Psoas muscle (tissue), 8 donors: ENCODE measurements around the gene KRTAP19-6. TPM values are rescaled to one million over a fixed set of nuclear protein-coding genes. Genes with fewer than 3 reads are reported as not detected.

Experiments used
- ATAC-seq, 4 donors: fragments of 200-7000 bp; cut with Tn5 transposase; one replicate each; pipeline ENCODE4 v1.9.1; 2020; ENCODE audit warnings: moderate library complexity in 3 of 4, mild to moderate bottlenecking in 2 of 4
- DNase-seq, 2 donors: peaks; one replicate each; pipeline ENCODE4 v3.0.0-alpha.2; 2020
- H3K27ac ChIP-seq: fragments of 200-600 bp; one replicate; pipeline ENCODE4 v1.8.0; 2022
- H3K27me3 ChIP-seq, 3 donors: fragments of 200-600 bp in 1 of 3; one replicate each; pipeline versions ENCODE4 v1.6.1 to v1.8.0; 2013 to 2022; ENCODE audit warnings: low read length in 2 of 3, mild to moderate bottlenecking in 2 of 3, moderate library complexity in 1 of 3; ENCODE audit not compliant: insufficient read depth in 3 of 3
- H3K36me3 ChIP-seq, 2 donors: fragments of 200-600 bp in 1 of 2; one replicate each; pipeline versions ENCODE4 v1.6.1 to v1.8.0; 2013 to 2022; ENCODE audit warnings: low read depth in 1 of 2, mild to moderate bottlenecking in 1 of 2, moderate library complexity in 1 of 2; ENCODE audit not compliant: insufficient read depth in 1 of 2
- H3K4me1 ChIP-seq: fragments of 200-600 bp; one replicate; pipeline ENCODE4 v1.8.0; 2022
- H3K4me3 ChIP-seq: fragments of 200-600 bp; one replicate; pipeline ENCODE4 v1.8.0; 2022; ENCODE audit warnings: mild to moderate bottlenecking
- H3K9me3 ChIP-seq: fragments of 200-600 bp; one replicate; pipeline ENCODE4 v1.8.0; 2022
- WGBS, 3 donors: extraction: QIAGEN DNeasy Blood & Tissue Kit; methylation state at CpG; one replicate each; pipeline versions ENCODE4 v1.1.6 to v1.1.7; 2013; 5-methylcytosine and 5-hydroxymethylcytosine counted together
- intact Hi-C, 2 donors: fragments of 100-400 bp; cut with DNase I; formaldehyde crosslinking; loops; one replicate each; pipeline versions ENCODE4 v1.11.0 to v1.14.2; 2022
- polyA plus RNA-seq, 3 donors: library from polyadenylated mRNA; stranded (reverse); fragments of 200-250 nt; gene quantifications; one replicate each; pipeline ENCODE4 v1.2.3, GENCODE V29; 2013
- total RNA-seq, 4 donors: library from RNA; stranded (reverse); fragmentation: NEBNext Ultra II Directional in 2 of 4; extraction: Animal tissue kit (Norgen Biotek cat#: 25700) in 2 of 4; gene quantifications; one replicate each; pipeline versions ENCODE4 v1.2.1 to v1.2.4, GENCODE V29; 2021 to 2023
- TF ChIP-seq, protein P1 (sequence below): fragments of 200-600 bp; IDR thresholded peaks from one replicate; pipeline ENCODE4 v1.8.0; 2022; ENCODE audit warnings: antibody characterized with exemption
- donor health status: healthy with polysubstance abuse.
- donor health status: DM: no; HTN: no; CAD: no; lungs with moderate emphysema.
- donor health status: Bipolar disorder and iron deficiency.
- donor health status: healthy.
- donor health status: DM: yes; HTN: yes; CAD: no.
- donor health status: DM: no; HTN: no; CAD: no.
- donor health status: DM: no; HTN: no; CAD: no.
- donor health status: DM: yes; HTN: yes; CAD: no.

KRTAP19-6 gene
- total and polyA plus RNA-seq, 7 donors, result not detected

DNA sequence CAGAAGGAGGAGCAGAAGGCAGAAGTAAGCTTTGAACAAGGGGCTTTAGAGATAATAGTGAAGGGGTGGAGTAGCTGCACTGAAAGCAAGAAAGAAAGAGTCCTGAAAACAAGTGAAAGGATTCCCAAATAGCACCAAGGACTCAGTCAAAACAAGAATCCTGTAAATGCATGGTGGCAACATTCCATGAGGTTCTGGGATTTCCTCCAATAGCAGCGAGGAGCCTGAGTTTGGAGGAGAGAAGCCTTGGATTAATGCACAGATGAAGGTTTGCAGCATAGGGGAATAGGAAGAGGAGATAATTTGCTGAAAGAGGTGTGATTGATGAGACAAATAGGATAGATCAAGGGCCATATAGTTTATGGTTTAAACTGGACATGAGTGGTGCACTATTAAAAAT is 37.7 kb upstream of the KRTAP19-6 start:
- Histone ChIP-seq H3K27me3 (no peaks in the 10 kb centered on the region), H3K9me3 (no peaks in the 10 kb centered on the region), H3K27ac (no peak overlapping the region), H3K4me1 (no peaks in the 10 kb centered on the region), H3K36me3 (no peaks in the 10 kb centered on the region), H3K4me3 (no peak overlapping the region)
- intact Hi-C loops, result no loop called here
- DNase-seq (no peak), ATAC-seq (no peak)
- 31 to 46% (median 38%) methylated on average over 1 of the region's 1 CpG for WGBS, 3 donors
- TF ChIP-seq, protein P1, sequence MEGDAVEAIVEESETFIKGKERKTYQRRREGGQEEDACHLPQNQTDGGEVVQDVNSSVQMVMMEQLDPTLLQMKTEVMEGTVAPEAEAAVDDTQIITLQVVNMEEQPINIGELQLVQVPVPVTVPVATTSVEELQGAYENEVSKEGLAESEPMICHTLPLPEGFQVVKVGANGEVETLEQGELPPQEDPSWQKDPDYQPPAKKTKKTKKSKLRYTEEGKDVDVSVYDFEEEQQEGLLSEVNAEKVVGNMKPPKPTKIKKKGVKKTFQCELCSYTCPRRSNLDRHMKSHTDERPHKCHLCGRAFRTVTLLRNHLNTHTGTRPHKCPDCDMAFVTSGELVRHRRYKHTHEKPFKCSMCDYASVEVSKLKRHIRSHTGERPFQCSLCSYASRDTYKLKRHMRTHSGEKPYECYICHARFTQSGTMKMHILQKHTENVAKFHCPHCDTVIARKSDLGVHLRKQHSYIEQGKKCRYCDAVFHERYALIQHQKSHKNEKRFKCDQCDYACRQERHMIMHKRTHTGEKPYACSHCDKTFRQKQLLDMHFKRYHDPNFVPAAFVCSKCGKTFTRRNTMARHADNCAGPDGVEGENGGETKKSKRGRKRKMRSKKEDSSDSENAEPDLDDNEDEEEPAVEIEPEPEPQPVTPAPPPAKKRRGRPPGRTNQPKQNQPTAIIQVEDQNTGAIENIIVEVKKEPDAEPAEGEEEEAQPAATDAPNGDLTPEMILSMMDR, result no peak

DNA sequence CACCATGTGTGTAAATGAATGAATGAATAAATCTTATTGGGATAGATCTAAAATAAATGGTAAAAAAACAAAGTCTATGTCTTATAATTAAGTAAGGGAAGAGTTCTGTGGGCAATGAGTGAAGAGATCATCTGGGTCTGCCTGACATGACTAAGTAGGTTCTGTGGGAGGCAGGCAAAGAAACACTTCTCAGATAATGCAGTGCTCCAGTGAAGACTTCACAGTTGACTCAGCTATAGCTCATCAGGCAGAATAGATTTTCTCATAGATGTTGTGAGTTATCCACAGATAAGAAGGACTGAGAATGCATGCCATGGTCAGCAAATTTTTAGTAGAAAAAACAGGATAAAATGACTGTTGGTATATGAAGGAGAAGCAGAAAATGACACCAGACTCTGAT is 36.1 kb upstream of the KRTAP19-6 start:
- DNase-seq (no peak), ATAC-seq (no peak)
- H3K9me3 ChIP-seq, result no peaks in the 10 kb centered on the region
- no peak overlapping the region for H3K4me3 ChIP-seq
- H3K4me1 ChIP-seq, result no peaks in the 10 kb centered on the region
- H3K27ac ChIP-seq, result no peak overlapping the region
- H3K27me3 ChIP-seq, result no peaks in the 10 kb centered on the region
- TF ChIP-seq, protein P1, result no peak
- intact Hi-C loops, result no loop called here
- no peaks in the 10 kb centered on the region for H3K36me3 ChIP-seq

DNA sequence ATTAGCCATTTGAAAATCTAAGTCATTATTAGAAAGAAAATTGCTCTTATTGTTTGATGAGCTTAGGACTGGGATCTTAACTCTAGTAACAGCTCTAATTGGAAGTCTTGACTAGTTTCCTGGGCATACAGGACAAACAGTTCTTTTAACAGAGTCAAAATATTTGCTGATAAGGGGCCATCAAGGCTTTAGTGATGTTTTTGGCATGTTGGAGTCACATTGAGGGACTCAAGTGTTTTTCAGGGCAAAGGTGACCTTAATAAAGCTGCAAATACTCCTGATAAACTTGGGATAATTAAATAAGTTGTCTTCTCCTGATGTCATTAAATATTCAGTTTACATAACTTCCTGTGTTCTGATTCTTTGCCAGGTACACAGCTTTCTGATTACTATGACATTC is 26.0 kb upstream of the KRTAP19-6 start:
- Histone ChIP-seq H3K27ac (no peak overlapping the region), H3K4me3 (no peak overlapping the region), H3K36me3 (no peaks in the 10 kb centered on the region), H3K4me1 (no peaks in the 10 kb centered on the region), H3K27me3 (no peaks in the 10 kb centered on the region), H3K9me3 (no peaks in the 10 kb centered on the region)
- no peak for DNase-seq
- no peak for ATAC-seq
- intact Hi-C loops, result no loop called here
- TF ChIP-seq, protein P1, result no peak

DNA sequence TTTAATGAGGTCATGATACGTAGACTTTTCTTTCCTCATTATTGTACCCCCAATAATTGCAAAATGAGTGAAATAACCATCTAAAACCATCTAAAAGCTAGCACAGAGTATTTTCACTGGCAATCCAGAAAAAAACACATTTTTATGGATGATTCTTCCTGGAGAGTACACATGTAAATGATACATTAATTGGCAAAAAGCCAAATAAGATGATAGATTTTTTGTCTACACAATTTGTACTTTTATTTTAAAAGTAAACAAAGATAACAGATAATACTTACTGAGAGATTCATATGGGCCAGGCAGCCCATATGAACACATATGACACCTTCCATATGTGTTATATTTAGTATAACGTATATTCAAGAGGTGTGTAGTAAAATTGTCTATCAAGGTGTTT is 22.0 kb upstream of the KRTAP19-6 start:
- H3K9me3 ChIP-seq, result no peaks in the 10 kb centered on the region
- TF ChIP-seq, protein P1, result no peak
- no peaks in the 10 kb centered on the region for H3K4me1 ChIP-seq
- WGBS, 3 donors, result 87 to 95% (median 94%) methylated on average over 2 of the region's 2 CpGs
- intact Hi-C loops, result no loop called here
- no peak for DNase-seq
- no peak overlapping the region for H3K4me3 ChIP-seq
- ATAC-seq, result no peak
- H3K27ac ChIP-seq, result no peak overlapping the region
- H3K36me3 ChIP-seq, result no peaks in the 10 kb centered on the region
- H3K27me3 ChIP-seq, result no peaks in the 10 kb centered on the region

DNA sequence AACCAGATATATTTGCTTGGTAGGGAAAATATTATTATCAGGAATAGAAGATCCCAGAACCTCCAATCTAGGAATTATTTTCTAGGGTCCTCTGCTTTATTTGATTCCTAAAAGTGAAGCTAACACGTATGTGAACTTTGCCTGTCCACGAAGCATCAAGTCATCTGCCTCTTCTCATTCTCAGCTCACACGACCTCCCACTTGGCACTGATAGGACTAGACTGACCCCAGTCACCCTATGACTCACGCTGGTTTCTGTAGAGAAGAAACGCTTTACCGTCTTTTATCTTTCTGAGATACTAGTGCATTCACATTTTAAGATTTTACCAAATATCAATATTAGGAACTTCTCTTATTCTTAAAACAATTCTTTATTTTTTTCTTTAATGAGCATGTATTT is 21.4 kb upstream of the KRTAP19-6 start:
- H3K4me3 ChIP-seq, result no peak overlapping the region
- no peaks in the 10 kb centered on the region for H3K27me3 ChIP-seq
- no peaks in the 10 kb centered on the region for H3K9me3 ChIP-seq
- H3K27ac ChIP-seq, result no peak overlapping the region
- no peaks in the 10 kb centered on the region for H3K4me1 ChIP-seq
- ATAC-seq (no peak), DNase-seq (no peak)
- intact Hi-C loops, result no loop called here
- 73 to 82% (median 76%) methylated on average over 6 of the region's 6 CpGs for WGBS, 3 donors
- TF ChIP-seq, protein P1, result no peak
- H3K36me3 ChIP-seq, result no peaks in the 10 kb centered on the region
